GM12864 (cell line): Measurements from ENCODE around the gene ST6GALNAC3.
"Not testable (repeated sequence)": the region's sequence is repeated elsewhere in the genome, so short reads cannot be mapped to it uniquely, and the experiment has no call there.

Experiments used
- DNase-seq: peaks from one replicate; pipeline ENCODE4 v3.0.0-alpha.2; 2011; ENCODE audit warnings: low read depth
- H3K4me3 ChIP-seq: 2 replicates; pipeline ENCODE4 v1.5.1; 2011; ENCODE audit warnings: mild to moderate bottlenecking, low read depth, low read length, control low read depth
- TF ChIP-seq, protein P1 (sequence below): IDR thresholded peaks from 2 replicates; pipeline ENCODE4 v1.5.1; 2011; ENCODE audit warnings: low read depth, mild to moderate bottlenecking, moderate library complexity, low read length, control low read depth, inconsistent platforms; ENCODE audit errors: missing control alignments

Gene ST6GALNAC3

GRCh38 chr1:76231320-76231719 is 156.8 kb downstream of the ST6GALNAC3 start:
- DNase-seq = no peak
- no peak overlapping the region for H3K4me3 ChIP-seq

DNA sequence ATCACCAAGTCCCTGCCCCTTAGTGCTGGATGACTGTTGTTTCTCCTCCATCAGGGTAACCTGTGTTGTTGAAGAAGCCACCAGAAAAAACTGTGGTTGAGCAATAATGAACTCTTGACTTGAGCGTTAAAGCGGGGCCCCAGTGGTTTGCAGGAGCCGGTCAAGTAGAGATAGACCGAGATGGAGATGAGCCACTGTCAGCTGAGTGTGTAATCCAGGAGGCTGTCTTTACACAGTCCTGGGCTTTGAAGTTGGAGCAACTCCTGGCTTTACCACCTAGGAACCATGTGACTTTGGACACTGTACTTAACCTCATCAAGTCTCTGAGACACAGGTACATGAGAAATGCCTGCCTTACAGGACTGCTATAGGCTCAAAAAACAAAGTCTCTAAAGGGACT is 158.1 kb downstream of the ST6GALNAC3 start:
- no peak overlapping the region for H3K4me3 ChIP-seq
- TF ChIP-seq, protein P1, sequence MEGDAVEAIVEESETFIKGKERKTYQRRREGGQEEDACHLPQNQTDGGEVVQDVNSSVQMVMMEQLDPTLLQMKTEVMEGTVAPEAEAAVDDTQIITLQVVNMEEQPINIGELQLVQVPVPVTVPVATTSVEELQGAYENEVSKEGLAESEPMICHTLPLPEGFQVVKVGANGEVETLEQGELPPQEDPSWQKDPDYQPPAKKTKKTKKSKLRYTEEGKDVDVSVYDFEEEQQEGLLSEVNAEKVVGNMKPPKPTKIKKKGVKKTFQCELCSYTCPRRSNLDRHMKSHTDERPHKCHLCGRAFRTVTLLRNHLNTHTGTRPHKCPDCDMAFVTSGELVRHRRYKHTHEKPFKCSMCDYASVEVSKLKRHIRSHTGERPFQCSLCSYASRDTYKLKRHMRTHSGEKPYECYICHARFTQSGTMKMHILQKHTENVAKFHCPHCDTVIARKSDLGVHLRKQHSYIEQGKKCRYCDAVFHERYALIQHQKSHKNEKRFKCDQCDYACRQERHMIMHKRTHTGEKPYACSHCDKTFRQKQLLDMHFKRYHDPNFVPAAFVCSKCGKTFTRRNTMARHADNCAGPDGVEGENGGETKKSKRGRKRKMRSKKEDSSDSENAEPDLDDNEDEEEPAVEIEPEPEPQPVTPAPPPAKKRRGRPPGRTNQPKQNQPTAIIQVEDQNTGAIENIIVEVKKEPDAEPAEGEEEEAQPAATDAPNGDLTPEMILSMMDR = no peak
- no peak for DNase-seq

More at GRCh38 chr1:76231320-76231719, 156.8 kb downstream of the ST6GALNAC3 start:
- TF ChIP-seq, protein P1 = no peak

DNA sequence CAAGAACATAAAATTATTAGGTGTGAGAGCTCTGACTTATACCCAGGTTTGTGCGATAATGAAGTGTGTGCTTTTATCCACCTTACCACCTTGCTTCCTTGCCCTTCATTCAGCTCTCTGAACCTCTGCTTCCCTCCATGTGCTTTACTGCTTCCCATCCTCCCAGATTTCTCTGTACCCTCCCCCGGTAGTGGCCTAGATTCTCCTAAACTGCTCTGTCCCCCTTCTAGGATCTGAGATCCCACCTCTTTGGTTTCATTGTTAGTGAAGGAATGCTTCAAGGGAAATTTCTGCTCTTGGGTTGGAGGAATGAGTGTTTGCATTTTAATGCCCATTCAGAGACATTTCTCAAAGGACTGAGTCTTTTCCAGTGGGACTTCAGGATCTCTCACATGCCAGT is 159.5 kb downstream of the ST6GALNAC3 start:
- H3K4me3 ChIP-seq = no peak overlapping the region
- TF ChIP-seq, protein P1 = no peak
- DNase-seq = no peak

- DNase-seq = no peak
- TF ChIP-seq, protein P1 = no peak
Measured at GRCh38 chr1:76237211-76237610, 162.7 kb downstream of the ST6GALNAC3 start.

DNA sequence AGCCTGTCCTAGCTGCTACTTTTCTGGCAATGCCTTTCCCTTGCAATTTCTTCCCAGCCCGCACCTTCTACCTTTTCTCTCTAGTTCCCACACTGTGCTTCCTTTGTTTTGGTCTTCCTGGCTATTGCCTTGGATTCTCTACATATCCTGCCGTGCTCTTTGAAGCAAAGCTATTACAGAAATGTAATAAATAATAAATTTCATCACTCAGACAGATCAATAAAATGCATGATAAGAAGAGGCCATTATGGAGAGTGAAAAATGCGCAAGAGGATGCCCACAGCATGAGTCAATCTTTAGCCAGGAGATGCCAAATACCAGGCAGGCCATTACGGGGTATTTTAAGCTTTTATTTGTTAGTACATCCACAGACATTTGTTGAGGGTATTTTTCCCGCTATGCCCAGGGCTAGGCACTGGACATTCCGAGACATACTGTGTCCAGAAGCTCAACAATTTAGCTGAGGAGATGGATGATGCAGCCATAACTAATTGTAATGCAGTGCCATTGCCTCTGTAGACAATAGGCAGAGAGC is 163.6 kb downstream of the ST6GALNAC3 start:
- DNase-seq = no peak
- TF ChIP-seq, protein P1 = no peak
- H3K4me3 ChIP-seq = no peak overlapping the region

More at GRCh38 chr1:76237211-76237610, 162.7 kb downstream of the ST6GALNAC3 start:
- H3K4me3 ChIP-seq = no peak overlapping the region

- TF ChIP-seq, protein P1 = no peak
- DNase-seq = no peak
- H3K4me3 ChIP-seq = no peak overlapping the region
Measured at GRCh38 chr1:76239470-76239918, 164.9 kb downstream of the ST6GALNAC3 start.

- H3K4me3 ChIP-seq = no peak overlapping the region
- TF ChIP-seq, protein P1 = no peak
- no peak for DNase-seq
Measured at GRCh38 chr1:76240316-76240715, 165.8 kb downstream of the ST6GALNAC3 start.

- not testable (repeated sequence) for DNase-seq, H3K4me3 ChIP-seq
Measured at GRCh38 chr1:76242587-76242986, 168.0 kb downstream of the ST6GALNAC3 start.
